Stromal cell of bone marrow (primary cell): ENCODE measurements around the gene C1QTNF8.

Experiments
- DNase-seq: peaks from one replicate; pipeline ENCODE4 v3.0.0-alpha.2; 2012; ENCODE audit warnings: low read depth

The C1QTNF8 gene, protein sequence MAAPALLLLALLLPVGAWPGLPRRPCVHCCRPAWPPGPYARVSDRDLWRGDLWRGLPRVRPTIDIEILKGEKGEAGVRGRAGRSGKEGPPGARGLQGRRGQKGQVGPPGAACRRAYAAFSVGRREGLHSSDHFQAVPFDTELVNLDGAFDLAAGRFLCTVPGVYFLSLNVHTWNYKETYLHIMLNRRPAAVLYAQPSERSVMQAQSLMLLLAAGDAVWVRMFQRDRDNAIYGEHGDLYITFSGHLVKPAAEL

DNA sequence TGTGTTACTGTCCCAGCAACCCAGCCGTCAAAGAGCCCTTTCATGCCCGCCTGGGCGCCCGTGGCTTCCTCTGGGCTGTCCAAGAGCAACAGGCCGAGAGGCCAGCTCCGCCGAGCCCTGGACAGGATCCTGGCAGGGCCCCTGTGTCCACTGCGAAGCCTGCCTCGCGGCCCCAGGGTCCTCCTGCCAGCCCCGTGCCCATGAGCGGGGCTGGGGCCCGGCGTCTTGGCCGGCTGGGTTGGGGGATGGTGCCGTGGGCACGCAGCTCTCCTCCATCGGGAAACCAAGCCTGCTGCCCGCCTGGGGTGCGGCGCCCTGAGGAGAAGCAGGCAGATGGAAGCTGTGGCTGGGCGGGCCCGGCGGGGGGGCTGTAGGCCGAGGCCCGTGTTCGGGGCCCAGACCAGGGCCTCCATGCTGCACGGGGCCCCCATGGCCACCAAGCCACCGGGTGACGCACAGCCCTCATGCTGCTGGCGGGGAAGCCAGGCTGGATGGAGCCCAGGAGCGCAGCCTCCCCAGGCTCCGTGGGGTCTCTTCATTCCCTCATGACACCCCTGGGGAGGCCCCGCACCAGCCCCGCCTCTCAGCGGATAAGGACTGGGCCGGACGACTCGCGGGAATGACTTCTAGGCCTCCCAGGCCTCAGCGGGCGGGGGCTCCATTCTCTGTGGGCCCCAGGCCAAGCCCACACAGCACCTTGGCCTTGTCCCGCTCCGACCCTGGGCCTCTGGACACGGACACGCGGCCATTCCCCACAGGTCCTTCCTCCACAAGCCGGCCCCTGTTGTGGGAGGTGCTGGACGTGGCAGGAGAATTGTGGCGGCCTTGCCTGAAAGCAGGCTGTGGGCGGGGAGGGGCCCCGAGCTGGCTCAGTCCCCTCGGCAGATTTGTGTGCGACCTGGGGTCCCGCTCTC is at the start of gene C1QTNF8:
TSS of gene C1QTNF8 (minus strand) at position 76 of the 914 bp plus-strand sequence. CDS start 1,322 bp downstream, outside the sequence.
- no peak for DNase-seq

DNA sequence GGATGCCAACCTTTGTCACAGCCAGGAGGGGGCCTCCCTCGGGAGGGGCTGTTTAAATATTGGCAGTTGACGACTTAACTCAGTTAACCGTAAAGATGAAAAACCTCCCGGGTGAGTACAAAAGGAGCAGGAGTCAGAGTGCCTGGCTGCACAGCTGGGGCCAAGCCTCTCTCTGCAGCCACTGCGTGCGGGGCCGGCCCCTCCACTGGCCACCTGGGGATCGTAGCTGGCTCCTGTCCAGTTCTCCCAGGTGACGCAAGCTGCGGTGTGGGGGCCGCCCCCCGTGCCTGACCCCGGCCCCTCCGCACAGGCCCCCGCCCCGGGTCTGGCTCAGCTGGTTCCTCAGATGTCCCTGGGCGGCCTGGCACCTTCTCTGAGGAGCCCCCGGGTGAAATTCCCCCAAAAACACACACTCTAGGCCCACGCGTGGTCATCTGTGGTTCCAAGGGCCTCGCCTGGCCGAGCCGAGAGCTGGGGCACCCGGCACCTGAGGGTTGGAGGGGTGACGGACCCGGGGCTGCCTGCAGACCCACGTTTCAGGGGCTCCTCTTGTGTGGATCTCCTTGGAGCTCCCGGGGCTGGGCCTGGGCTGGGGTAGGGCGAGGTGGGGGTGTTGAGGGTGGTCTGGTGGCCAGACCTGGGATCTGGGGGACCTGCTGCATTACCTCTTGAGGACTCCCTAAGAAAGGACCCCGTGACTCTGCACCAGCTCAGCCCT is 49.5 kb upstream of the C1QTNF8 start:
- no peak for DNase-seq

DNA sequence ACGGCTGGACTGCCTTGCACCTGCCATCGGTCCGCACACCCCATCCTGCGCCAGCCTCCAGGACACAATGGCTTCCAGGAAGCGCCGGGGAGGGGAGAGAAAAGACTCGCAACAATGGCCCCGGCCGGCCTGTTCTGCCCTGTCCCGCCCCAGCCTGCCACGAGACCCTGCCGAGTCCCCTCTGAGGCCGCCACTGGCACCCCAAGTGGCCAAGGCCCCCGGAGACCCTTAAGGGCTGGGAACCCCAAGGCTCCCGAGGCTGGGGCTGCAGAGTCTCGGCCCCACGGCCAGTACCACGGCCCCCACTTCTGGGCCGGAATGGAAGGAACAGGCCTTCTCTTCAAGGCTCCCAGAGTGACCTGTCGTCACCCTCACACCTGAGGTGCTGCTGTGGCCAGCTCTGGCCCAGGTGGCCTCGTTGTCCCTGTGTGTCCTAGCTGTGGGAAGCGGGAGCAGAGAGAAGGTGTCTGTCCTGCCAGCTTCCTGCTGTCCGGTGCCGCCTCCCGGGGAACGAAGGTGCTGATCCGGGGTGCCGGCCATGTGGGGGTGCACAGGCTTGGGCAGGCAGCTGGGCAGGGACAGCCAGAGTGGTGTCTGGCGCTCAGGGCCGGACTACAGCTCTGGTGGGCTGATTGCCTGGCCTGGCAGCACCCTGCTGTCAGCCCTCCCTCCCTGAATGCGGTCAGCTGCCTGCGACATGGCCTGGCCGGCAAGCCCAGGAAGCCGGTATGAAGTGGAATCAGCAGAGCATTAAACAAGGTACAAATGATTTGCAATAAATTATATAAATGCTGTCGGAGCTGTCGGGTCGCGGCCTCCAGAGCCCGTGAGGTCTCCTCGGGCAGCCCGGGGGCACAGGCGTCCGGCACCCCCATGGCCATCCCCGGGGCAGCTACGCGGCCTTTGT is 48.7 kb upstream of the C1QTNF8 start:
- DNase-seq = no peak

DNA sequence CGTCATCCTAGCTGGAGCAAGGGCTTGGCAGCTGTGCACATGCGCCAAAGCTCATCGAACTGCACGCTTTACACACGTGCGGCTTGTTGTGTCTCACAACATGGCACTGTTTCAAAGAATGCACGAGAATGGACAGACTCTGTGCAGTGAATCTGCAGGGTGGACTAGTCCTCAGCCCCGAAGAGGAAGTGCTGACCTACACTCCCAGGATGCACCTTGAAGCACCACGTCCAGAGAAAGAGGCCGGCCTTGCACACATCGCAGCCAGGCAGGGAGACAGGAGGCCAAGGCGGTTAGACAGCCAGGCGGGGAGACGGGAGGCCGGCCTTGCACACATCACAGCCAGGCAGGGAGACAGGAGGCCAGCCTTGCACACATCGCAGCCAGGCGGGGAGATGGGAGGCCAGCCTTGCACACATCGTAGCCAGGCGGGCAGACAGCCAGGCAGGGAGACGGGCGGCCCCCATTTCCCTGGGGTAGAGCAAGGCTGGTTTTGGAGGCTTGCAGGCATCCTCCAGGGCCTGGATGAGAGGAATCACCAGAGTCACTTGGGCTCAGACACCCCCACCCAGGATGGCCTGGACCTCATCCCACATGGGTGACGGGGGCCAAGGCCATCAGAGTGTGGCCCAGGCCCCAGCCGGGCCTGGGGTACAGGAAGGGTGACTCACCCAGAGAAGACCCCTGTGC is 47.9 kb upstream of the C1QTNF8 start:
- no peak for DNase-seq

DNA sequence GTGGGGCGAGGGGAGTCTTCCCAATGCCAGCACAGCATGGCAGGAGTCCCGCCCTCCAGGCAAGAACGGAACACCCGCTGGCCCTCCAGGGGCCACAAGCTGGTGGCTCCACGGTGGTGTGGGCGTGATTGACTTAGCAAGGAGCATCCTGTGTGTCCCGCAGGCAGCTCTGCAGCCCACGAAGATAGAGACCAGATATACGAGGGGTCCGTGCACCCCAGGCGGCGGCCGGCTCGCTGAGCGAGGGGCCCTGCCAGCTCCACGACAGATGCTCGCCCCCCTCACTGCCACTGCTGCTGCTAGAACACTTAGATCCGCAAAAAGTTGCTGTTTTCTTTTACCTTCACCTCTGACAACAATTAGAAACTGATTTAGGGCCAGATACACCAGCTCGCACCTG is 46.9 kb upstream of the C1QTNF8 start:
- no peak for DNase-seq

DNA sequence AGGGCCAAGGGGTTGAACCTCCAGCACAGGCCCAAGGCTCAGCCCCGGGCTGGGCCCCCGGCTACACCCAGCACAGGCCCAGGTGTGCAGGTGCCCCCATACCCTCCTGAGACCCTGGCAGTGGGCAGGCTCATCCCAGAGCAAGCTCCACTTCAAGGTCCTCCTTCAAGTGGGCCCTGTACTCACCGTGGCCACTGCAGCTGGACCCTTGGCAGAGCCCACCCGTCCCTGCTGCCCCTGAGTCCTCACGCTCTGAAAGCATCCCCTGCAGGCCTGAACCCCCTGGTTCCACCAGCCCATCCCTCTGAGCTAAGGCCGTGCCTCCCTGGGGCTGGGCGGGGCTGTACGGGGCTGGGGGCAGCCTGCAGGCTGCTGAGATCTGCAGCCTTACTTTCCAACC is 45.7 kb upstream of the C1QTNF8 start:
- DNase-seq = no peak

DNA sequence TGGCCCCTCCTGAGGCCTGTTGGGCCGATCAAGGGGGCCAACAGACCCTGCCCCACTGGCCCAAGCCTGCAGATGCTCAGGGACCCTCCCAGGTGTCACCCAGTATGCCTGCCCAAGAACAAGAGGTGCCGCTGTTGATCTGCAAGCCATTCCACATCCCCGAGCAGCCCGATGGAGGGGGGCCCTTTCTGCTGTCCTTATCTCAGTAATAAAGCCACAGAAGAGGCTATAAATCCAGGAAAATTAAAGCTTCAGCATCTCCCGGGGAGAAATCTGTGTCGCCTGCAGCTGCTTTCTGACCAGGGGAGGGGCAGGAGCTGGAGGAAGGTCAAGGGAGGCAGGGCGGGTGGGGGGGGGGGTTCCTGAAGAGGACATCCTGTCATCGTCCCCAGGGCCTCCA is 45.1 kb upstream of the C1QTNF8 start:
- no peak for DNase-seq

DNA sequence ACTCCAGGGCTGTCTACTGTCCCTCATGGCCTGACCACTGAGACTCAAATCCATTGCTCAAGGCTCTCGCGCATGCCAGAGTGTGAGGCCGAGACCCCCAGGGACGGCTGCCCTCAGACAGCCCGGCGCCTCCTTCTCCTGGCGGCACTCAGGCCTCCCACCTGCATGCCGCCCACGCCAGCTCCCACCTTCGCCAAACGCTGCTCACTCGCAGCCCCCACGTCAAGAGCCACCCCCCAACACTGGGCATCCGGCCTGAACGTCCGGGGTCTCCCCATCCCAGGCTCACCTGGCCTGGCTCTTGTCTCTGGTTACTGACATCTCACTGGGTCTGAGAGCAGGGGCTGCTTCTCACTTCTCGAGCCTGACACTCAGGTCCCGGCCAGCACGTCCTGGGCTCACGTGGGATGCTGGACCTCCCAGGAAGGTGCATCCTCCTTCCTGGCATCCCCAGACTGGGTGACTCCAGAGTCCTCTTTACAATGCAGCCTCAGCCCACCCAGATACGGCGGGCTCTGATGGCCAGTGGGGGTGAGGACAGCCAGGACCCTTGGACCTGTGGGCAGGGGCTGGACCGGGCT is 44.6 kb upstream of the C1QTNF8 start:
- no peak for DNase-seq

DNA sequence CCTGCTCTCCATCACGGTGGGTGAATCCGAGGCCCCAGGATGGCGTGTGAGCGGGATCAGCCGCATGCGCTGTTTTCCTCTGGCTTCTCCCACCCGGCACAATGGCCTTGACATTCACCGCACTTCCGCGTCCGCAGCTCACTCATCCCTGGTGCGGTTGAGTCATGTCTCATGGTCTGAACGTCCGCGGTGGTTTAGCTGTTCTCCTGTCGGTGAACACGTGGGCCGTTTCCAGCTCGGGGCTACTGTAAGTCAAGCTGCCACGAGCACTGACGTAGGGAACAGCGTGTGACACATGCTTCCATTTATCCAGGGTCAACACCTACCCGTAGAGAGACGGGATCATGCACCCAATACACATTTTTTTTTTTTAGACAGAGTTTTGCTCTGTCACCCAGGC is 41.6 kb upstream of the C1QTNF8 start:
- no peak for DNase-seq

DNA sequence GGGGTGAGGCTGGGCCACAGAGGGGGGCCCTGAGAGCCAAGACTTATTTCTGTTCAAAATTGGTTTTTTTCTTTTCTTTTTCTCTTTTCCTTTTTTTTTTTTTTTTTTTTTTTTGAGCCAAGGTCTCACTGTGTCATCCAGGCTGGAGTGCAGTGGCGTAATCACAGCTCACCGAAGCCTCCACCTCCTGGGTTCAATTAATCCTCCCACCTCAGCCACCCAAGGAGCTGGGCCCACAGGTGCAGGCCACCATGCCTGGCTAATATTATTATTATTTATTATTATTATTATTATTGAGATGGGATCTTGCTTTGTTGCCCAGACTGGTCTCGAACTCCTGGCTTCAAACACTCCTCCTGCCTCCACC is 39.4 kb upstream of the C1QTNF8 start:
- DNase-seq = no peak

DNA sequence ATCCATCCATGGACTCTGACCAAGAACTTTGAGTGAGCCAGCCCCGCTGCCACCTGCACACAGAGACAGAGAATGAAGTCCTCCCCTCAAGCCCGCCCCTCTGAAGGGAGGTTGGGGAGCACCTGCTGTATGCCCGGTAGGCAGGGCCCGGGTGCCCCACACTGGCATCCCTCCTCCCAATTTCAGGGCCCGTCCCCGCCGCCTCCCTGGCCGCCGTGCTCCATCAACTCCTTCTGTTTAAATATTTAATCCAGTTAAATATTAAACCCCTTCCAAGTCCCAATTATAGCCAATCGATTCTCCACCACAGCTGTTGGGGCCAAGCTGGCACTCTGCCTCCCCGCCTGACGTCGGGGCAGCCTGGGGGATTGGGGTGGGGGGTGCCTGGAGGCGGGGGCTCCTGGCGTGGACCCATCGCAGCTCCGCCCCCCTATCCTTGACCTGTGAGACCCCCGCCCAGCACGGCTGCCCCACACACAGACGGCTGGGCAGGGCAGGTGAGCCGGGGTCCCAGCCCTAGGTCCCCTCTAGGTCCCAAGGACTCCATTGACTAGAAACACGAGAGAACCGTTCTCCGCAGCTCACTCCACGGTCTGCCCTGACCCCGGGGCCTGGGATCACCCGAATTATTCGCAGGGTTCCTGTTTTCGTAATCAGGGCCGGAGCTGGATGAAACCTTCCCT is 38.9 kb upstream of the C1QTNF8 start:
- DNase-seq = no peak

DNA sequence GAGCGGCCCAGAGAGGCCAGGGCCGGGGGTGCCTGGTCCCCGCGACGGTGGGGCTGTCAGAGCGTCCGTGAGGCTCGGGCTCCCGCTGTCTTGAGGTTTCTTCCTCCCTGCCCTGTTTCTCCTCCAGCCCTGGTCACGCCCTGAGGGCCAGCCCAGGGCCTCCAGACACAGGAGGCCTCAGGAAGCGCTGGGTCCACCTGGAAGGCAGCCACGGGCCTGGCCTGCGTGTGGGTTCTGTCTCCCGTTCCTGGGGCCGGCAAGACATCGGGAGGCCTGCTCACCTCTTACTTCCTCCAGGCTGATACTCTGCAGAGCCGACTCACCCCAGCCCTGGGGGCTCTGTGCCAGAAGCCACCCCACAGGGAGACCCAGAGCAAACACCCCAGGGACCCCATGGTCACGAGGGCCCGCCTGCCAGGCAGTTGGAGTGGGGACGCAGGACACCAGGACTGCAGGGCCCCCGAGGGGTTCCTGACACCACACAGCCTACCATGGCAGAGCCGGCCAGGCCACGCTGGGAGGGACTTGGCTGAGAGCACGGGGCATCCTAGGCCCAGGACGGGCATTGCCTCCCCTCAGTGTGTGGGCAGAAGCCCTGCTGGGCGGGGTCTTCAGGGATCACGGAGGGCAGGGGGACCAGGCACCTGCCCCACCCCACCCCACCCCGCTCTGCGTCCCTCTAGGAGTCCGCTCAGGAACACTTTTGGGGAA is 37.9 kb upstream of the C1QTNF8 start:
- no peak for DNase-seq

DNA sequence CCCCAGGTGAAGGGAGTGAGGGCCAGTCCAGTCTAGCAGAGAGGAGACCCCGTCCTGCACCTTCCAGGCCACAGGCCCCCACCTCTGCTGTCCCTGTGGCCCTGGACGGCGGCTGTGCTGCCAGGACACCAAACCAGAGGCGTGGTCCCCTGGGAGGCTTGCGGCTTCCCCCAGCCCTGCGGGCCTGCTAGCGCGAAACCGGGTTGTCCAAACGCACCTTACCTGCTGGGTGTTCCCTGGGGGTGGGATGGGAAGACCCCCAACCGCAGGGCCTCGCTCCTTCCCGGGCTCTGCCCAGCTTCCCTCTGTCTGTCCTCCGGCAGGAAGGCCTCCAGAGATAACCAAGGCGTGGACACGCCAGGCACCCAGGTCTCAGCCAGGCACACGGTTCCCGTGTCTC is 37.2 kb upstream of the C1QTNF8 start:
- no peak for DNase-seq

DNA sequence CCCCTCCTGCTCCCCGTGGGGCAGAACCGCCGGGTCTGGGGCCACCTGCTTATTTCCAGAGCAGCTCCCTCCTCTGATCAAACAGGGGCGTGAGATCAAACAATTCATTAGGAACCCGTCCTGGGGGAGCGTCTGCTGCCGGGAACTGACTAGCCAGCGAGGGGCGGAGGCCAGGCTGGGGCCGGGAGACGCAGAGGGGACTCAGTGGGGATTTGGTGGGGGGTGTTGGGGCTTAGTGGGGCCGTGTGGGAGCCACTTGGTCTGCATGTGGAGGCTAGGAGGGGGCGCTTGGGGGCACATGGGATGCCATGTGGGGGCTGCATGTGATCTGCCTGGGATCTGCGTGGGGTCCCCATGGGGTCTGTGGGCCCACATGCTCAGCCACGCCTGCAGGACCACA is 36.4 kb upstream of the C1QTNF8 start:
- no peak for DNase-seq

DNA sequence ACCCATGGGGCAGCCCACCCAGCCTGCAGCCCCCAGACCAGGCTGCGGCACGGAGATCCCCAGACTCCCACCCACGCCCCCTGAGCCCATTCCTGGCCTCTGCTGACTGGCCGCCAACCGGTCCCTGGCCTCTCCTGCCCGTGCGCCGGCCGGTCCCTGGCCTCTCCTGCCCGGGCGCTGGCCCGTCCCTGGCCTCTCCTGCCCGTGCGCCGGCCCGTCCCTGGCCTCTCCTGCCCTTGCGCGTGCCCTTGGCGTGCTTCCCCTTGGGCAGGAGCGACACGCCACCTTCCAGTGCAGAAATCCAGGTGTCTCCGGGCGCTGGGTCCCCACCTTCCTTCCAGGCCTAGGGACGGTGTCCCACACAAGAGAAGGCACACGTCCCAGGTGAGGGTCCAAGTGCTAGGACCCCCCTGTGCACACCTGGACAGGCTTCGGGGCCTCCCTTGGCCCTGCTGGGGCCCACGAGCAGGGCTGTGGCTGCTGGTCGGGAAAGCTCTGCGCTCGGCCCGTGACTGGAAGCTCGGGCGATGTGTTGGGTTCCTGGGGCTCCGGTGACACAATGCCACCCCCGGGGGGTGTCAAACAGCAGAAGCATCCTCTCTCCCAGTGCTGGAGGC is 35.4 kb upstream of the C1QTNF8 start:
- DNase-seq = no peak

DNA sequence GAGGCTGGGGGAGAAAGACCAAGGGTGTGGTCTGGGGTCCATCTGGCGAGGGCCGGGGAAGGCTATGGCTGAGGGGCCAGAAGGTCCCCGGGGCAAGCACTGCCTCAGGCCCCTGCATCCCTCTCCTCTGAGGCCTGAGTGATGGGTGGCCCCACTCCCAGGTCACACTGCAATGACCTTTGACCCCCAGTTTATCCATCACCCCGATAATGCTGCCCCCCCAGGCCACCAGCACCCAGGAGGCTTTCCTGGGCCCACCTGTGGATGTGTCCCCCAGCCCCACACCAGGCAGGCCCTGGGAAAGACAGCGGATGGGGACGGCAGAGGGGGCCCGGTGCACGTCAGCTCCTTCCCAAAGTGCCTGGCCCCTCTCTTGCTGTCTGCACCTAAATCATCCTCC is 34.3 kb upstream of the C1QTNF8 start:
- DNase-seq = no peak

DNA sequence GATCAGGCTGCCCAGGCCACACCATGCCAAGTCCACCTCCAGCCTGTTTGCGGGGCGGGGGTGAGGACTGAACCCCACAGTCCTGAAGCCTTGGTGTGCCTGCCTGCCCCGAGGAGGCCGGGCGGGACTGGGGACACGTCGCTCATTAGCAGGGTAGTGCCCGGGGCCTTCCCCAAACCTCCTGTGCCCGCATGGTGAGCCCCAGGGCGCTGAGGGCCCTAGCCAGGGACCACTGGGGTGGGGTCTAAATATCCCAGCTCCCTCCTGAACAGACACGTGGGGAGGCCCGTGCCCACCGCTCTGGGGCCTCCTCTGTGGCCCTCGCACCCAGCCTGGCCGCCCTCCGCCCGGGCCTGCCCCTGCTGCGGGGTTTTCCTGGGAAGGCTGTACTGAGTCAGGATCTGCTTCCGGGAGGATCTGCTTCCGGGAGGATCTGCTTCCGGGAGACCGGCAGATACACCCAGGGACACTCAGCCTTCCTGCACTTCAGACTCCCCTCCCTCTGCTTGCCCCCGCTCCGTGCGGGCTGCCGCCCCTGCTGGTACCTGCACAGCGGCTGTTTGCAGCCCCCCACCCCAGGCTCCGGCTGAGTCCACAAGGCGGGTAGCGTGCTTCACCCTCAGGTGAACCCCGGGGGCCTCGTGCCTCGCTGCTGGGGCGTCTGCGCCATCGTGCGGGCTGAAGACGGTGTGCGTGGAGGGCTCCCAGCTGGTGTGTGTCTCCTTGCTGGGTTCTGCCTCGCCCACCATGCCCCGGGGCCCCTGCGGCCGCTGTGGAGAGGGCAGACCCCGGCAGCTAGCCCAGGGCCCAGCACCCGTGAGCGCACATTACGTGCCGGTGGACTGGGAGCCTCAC is 33.3 kb upstream of the C1QTNF8 start:
- no peak for DNase-seq
